Measurements from ENCODE around the gene FAAP20. TPM values are rescaled to one million over a fixed set of nuclear protein-coding genes. Genes with fewer than 3 reads are reported as not detected.
A peak's percentile ranks its signal among the peaks of the same experiment; 100 is the strongest.

Gene FAAP20
- total RNA-seq, 1 experiment from 2014 or later: 119 TPM

DNA sequence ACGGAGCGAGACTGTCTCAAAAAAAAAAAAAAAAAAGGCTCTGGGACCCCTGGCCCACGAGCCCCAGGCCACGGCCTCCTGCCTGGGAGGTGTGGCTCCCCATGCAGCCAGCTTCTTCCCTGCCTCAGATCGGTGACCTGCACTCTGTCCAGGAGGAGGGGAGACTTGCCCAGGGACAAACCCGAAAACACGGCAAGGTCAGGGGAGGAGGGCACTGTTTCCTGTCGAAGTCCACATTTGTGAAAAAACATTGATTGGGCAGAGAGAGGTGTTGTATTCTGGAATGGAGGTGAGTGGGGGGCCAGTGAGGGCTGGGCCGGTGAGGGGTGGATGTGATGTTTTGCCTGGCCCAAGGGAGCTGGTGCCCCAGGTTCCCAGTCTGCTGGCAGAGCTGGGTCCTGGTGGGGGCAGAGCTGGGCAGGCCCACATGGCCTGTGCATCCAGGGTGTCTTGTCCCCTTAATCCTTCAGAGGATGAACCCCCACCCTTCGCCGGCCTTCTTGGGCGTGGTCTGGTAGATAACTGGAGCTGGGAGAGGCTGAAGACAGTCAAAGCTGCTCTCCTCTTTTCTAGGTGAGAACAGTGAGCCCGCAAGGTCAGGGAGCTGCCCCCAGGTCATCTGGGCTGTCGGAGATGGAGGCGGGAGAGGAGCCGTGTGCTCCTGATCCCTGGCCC, 12.4 kb upstream of the FAAP20 start:
- Histone ChIP-seq H2BK15ac (ENCODE audit: low read depth, low read length) (no peak overlapping the region), H3T11ph (ENCODE audit: low read length) (no peak overlapping the region), H4K5ac (ENCODE audit: insufficient read length, low read depth, low read length) (no peak overlapping the region), H3K14ac (ENCODE audit: insufficient read depth, low read length) (no peak overlapping the region; the same call in 1 of the 2 replicates), H3K4ac (ENCODE audit: low read depth, low read length) (no peak overlapping the region), H3K23me2 (ENCODE audit: insufficient read length, low read depth, low read length, poor library complexity, severe bottlenecking) (peaks cover 14% of the 10 kb centered on the region), H2BK12ac (ENCODE audit: insufficient read length, low read depth, low read length) (no peak overlapping the region), H3K79me2 (ENCODE audit: insufficient read depth, low read length) (no peaks in the 10 kb centered on the region), H3K18ac (ENCODE audit: insufficient read length, low read depth, low read length) (no peak overlapping the region), H2BK120ac (ENCODE audit: low read depth, low read length, poor library complexity, severe bottlenecking) (no peak overlapping the region), H3K23ac (ENCODE audit: insufficient read length, low read depth, low read length) (no peak overlapping the region), H2BK5ac (ENCODE audit: insufficient read length, low read length) (no peak overlapping the region), H4K8ac (replicated peaks; ENCODE audit: insufficient read length, low read depth, low read length) (no peak overlapping the region), H3K4me2 (ENCODE audit: insufficient read depth, insufficient read length, low read length) (no peak overlapping the region), H4K20me1 (ENCODE audit: control insufficient read depth, insufficient read depth, insufficient read length) (no peaks in the 10 kb centered on the region), H2AFZ (ENCODE audit: low read length) (no peak overlapping the region), H3K79me1 (ENCODE audit: insufficient read depth, low read depth, low read length, poor library complexity, severe bottlenecking) (no peaks in the 10 kb centered on the region), H3K9ac (ENCODE audit: extremely low read depth, insufficient read length, low read length) (no peak overlapping the region), H3K27me3 (ENCODE audit: insufficient read depth, low read length) (no peaks in the 10 kb centered on the region), H3K56ac (ENCODE audit: insufficient read length, low read depth, low read length) (no peak overlapping the region), H3K4me1 (ENCODE audit: insufficient read depth, low read length) (no peaks in the 10 kb centered on the region), H2BK20ac (ENCODE audit: low read depth, low read length, poor library complexity, severe bottlenecking) (no peak overlapping the region), H4K91ac (ENCODE audit: insufficient read length, low read depth, low read length) (no peak overlapping the region), H3K9me3 (ENCODE audit: control insufficient read depth, low read depth, low read length) (no peaks in the 10 kb centered on the region), H2AK5ac (ENCODE audit: insufficient read length, low read length) (no peak overlapping the region), H3K27ac (ENCODE audit: insufficient read length, low read depth, low read length) (no peak overlapping the region)
- H3K4me3 Mint-ChIP-seq: peak overlapping the region in 1 of 2 experiments; percentile 40; a peak in 1 of 5 replicates
- H3K27me3 Mint-ChIP-seq (ENCODE audit: low read depth): peaks cover 13% of the 10 kb centered on the region
- no peaks in the 10 kb centered on the region; a peak in 1 of 7 replicates for H3K36me3 Mint-ChIP-seq (ENCODE audit: insufficient read depth in 1 of 3, low read depth in 3 of 3)
- TF ChIP-seq, protein P1, sequence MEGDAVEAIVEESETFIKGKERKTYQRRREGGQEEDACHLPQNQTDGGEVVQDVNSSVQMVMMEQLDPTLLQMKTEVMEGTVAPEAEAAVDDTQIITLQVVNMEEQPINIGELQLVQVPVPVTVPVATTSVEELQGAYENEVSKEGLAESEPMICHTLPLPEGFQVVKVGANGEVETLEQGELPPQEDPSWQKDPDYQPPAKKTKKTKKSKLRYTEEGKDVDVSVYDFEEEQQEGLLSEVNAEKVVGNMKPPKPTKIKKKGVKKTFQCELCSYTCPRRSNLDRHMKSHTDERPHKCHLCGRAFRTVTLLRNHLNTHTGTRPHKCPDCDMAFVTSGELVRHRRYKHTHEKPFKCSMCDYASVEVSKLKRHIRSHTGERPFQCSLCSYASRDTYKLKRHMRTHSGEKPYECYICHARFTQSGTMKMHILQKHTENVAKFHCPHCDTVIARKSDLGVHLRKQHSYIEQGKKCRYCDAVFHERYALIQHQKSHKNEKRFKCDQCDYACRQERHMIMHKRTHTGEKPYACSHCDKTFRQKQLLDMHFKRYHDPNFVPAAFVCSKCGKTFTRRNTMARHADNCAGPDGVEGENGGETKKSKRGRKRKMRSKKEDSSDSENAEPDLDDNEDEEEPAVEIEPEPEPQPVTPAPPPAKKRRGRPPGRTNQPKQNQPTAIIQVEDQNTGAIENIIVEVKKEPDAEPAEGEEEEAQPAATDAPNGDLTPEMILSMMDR (conservative IDR thresholded peaks at IDR 0.05): no peak
- H3K9me3 Mint-ChIP-seq: no peaks in the 10 kb centered on the region
- H3K27ac Mint-ChIP-seq: no peak overlapping the region
- WGBS (ENCODE audit: extremely low coverage, insufficient read length, low lambda C conversion rate): no CpG with 5 or more reads among the region's 16 CpGs
- DNase-seq: no peak
- H3K4me1 Mint-ChIP-seq: peaks cover 11 to 32% of the 10 kb centered on the region in 2 experiments

All from H9 (cell line).